Mesenteric fat pad (tissue), 1 donor: ENCODE measurements around the gene LARP4B. TPM values are rescaled to one million over a fixed set of nuclear protein-coding genes. Genes with fewer than 3 reads are reported as not detected.

ENCODE experiments used
- DNase-seq: peaks from one replicate; pipeline ENCODE4 v3.0.0-alpha.2; 2020; ENCODE audit warnings: low spot score
- total RNA-seq: library from RNA; stranded (reverse); fragmentation: NEBNext Ultra II Directional; extraction: Animal tissue kit (Norgen Biotek cat#: 25700); gene quantifications from one replicate; pipeline ENCODE4 v1.2.1, GENCODE V29; 2021
- donor health status: DM: yes; HTN: yes; CAD: no.

The LARP4B gene
- total RNA-seq, 1 donor from 2014 or later: 74.7 TPM

GRCh38 chr10:774223-774622 lies 157.3 kb downstream of the LARP4B start:
- no peak for DNase-seq

DNA sequence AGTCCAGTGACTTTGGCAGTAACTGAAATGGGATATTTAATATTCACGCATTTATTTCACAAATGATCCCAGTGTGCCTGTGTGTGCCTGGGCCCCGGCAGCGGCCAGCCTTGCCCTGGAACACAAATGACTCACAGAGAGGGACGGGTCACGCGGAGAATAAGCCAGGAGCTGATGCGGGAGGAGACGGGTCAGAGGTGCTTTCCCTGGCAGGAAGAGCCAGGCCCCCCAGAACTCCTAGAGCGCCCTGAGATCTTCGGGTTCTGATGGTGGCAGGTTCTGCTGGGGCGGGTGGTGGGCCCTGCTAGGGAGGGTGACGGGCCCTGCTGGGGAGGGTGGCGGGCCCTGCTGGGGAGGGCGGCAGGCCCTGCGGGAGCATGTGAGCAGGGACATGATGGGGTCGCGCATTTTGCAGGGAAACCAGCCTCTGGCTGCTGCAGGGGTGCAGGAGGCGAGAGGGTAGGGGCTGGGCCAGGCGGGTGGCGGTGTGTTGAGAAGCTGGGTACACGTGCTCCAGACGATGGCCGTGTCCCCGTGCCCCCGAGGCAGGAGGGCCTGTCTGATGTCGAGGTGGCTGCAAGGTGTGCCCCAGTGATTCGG lies 157.8 kb downstream of the LARP4B start:
- DNase-seq: no peak

DNA sequence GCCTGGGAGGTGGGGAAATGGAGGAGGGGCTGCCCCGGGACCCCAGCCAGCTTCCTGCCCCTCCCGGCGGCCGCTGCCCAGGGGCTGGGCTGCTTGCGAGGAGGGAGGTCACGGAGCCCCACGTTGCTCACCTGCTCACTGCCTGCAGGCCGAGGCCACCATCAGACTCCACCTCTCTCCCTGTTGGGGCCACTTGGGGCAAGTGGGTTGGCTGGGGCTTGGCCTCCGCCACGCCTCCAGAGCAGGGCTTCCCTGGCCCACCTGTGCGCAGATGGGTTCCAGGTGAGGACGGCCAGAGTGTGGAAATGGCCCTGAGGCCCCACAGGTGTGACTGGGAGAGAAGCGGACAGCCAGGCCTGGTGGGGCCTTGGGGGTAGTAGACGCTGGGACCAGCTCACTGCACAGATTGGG lies 159.3 kb downstream of the LARP4B start:
- peak; percentile 80 for DNase-seq

DNA sequence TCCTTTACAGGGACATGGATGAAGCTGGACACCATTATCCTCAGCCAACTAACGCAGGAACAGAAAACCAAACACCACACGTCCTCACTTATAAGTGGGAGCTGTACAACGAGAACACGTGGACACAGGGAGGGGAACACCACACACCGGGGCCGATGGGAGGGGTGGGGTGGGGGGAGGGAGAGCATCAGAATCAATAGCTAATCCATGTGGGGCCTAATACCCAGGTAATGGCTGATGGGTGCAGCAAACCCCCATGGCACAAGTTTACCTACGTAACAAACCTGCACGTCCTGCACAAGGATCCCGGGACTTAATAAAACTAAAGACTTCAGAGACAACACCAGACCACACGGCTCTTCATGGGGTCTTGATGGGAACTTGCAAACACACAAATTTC lies 159.9 kb downstream of the LARP4B start:
- no peak for DNase-seq

DNA sequence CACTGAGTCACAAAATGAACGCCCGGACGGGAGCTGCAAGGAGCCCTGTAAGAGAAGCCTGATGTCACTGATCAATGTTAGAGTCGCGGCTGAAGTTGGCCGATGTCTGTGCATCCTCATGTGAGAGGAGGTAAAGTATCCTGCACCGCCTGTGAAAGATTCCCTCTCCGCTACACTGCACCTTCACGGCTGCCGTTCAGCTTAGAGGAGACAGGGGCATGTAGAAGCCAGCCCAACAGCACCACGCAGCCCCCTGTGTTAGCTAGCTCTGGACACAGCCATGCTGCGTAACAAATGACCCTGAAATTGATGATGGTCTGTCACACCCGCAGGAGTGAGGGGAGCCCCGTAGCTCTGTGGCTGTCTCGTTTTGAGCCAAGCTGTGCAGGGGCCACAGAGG lies 160.5 kb downstream of the LARP4B start:
- DNase-seq: peak; percentile 73

- DNase-seq: peak; percentile 20
Observed at GRCh38 chr10:770048-770712, 161.3 kb downstream of the LARP4B start.

GRCh38 chr10:767794-768193 lies 163.7 kb downstream of the LARP4B start:
- DNase-seq: no peak

- DNase-seq: no peak
Observed at GRCh38 chr10:767211-767610, 164.3 kb downstream of the LARP4B start.

DNA sequence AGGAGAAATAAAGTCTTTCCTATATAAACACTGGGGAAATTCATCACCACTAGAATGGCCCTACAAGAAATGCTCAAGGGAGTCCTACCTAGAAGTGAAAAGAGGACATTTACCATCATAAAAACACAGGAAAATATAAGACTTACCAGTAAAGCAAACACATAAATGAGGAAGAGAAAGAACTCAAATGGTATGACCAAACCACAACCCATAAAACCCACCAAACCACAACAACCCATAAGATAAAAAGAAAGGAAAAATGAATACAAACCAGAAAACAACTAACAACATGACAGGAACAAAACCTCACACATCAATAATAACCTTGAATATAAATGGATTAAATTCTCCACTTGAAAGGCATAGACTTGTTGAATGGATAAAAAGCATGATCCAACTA lies 170.1 kb downstream of the LARP4B start:
- DNase-seq: no peak

DNA sequence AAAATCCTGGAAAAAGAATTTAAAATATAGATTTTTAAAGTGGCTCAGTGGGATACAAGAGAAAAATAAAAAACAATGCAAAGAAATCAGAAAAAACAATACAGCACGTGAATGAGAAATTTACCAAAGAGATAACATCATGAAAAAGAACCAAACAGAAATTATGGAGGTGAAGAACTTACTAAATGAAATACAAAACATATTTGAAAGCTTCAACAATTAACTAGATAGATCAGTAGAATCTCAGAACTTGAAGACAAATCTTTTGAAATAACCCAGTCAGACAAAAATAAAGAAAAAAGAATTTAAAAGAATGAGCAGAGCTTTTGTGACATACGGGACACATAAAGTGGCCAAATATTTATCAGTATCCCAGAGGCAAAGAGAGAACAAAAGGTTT lies 170.9 kb downstream of the LARP4B start:
- DNase-seq: no peak

DNA sequence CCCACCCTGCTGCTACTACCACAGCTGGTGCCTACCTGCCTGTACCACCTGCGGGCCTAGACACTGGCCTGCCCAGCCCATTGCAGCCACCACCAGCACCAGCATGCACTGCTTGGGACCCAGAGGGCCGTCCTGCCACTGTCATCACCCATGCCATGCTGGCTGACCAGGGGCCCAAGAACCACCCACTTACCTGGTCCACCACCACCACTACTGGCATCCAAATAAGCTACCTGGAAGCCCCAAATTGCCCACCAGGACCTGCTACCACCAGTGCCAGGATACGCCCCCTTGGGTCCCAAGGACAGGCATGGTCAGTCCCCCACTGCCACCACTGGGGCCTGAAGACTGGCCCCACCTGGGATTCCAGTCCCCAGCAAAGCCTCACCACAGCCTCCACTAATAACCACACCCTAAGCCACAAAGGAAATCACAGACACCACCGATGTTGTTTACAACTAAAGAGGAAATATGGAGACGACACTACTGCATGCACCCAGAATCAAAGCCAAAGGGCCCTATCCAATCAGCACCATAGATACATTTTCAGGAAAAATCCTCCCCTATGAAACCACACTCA lies 171.5 kb downstream of the LARP4B start:
- no peak for DNase-seq

Other genes with a start within 250 kb of the LARP4B start
- gene DIP2C, start 242.0 kb downstream of the LARP4B start, total RNA-seq: 38.5 TPM
- 59.9 TPM for gene GTPBP4, start 56.7 kb upstream of the LARP4B start, total RNA-seq
- gene IDI2, start 94.2 kb upstream of the LARP4B start, total RNA-seq: not detected
- gene IDI1, start 117.4 kb upstream of the LARP4B start, total RNA-seq: 32.3 TPM
- 17.1 TPM for gene WDR37, start 124.7 kb upstream of the LARP4B start, total RNA-seq